K562 (cell line): ENCODE data around the gene CRNN. TPM values are rescaled to one million over a fixed set of nuclear protein-coding genes. Genes with fewer than 3 reads are reported as not detected.

Source experiments
- ATAC-seq: fragments of 200-7000 bp; cut with Tn5 transposase; 3 replicates; pipeline ENCODE4 v1.9.1; 2020; ENCODE audit warnings: moderate library complexity
- BruUV-seq: library from RNA; stranded (reverse); fragments of 400-500 nt; replicated peaks from 2 replicates; lab custom pipeline; 2021; lab: Mats Ljungman, UMichigan
- CTCF ChIA-PET: fragments of 300-600 bp; formaldehyde crosslinking; extraction: SDS; loops from one replicate; lab custom pipeline; 2021; ENCODE audit warnings: low intra/inter-chr PET ratio; lab: Yijun Ruan, JAX
- POLR2A ChIA-PET: fragments of 300-600, 350-650 bp; sonication (Branson Sonifier 250); formaldehyde crosslinking; extraction: SDS; loops from one replicate; lab custom pipeline; 2021; ENCODE audit warnings: antibody characterized with exemption, inconsistent platforms; lab: Yijun Ruan, JAX
- DNase-seq, 4 experiments: peaks; one replicate each; pipeline versions ENCODE4 v3.0.0 to v3.0.0-alpha.2; 2011 to 2018; ENCODE audit warnings: low spot score in 3 of 4, mixed read lengths in 3 of 4; ENCODE audit errors: extremely low read depth in 1 of 4
- FAIRE-seq: peaks from 2 replicates; lab custom pipeline; 2011; peaks lifted over from hg19 to GRCh38; lab: Jason Lieb, UNC
- H2AFZ ChIP-seq: 2 replicates; pipeline ENCODE4 v1.6.0; 2011; ENCODE audit warnings: low read depth, low read length, control low read depth, inconsistent platforms
- H3K27ac ChIP-seq: fragments of 200-600 bp; 3 replicates; pipeline ENCODE4 v1.8.0; 2011; ENCODE audit warnings: low read depth, mild to moderate bottlenecking, control low read depth, inconsistent platforms, low read length, moderate library complexity, mixed read lengths; ENCODE audit errors: extremely low read depth
- H3K27me3 ChIP-seq, 2 experiments: fragments of 300-600 bp in 1 of 2; 2 replicates in 1 of 2; 3 replicates in 1 of 2; pipeline versions ENCODE4 v1.6.0 to v1.8.0; 2011; ENCODE audit warnings: inconsistent platforms in 2 of 2, low read length in 2 of 2, mild to moderate bottlenecking in 1 of 2, mixed read lengths in 1 of 2, moderate library complexity in 1 of 2; ENCODE audit not compliant: control insufficient read depth in 2 of 2, insufficient read depth in 2 of 2
- H3K36me3 ChIP-seq: fragments of 300-600 bp; 3 replicates; pipeline ENCODE4 v1.8.0; 2011; ENCODE audit warnings: mild to moderate bottlenecking, low read length, inconsistent platforms; ENCODE audit not compliant: control insufficient read depth, insufficient read depth
- H3K4me1 ChIP-seq, 2 experiments: fragments of 200-600 bp in 1 of 2; replicated peaks in 1 of 2; 2 replicates in 1 of 2; 3 replicates in 1 of 2; pipeline versions ENCODE4 v1.5.1 to v1.8.0; 2011; ENCODE audit warnings: inconsistent platforms in 2 of 2, low read length in 2 of 2, mild to moderate bottlenecking in 1 of 2, mixed read lengths in 1 of 2, moderate library complexity in 1 of 2; ENCODE audit not compliant: control insufficient read depth in 2 of 2, insufficient read depth in 2 of 2
- H3K4me2 ChIP-seq: 2 replicates; pipeline ENCODE4 v1.6.1; 2011; ENCODE audit warnings: low read length, control low read depth, inconsistent platforms, mixed read lengths; ENCODE audit not compliant: insufficient read depth
- H3K4me3 ChIP-seq: fragments of 200-600 bp; sonication (generic), shearing (Covaris generic); 2 replicates; pipeline ENCODE4 v1.5.1; 2016; ENCODE audit warnings: control low read depth, inconsistent platforms
- H3K79me2 ChIP-seq: fragments of 200-600 bp; 3 replicates; pipeline ENCODE4 v1.8.0; 2011; ENCODE audit warnings: low read length, inconsistent platforms; ENCODE audit not compliant: control insufficient read depth, insufficient read depth
- H3K9ac ChIP-seq, 2 experiments: 2 replicates each; pipeline versions ENCODE4 v1.6.0 to v1.6.1; 2011; ENCODE audit warnings: low read depth in 2 of 2, low read length in 2 of 2, control low read depth in 1 of 2, inconsistent platforms in 1 of 2, mild to moderate bottlenecking in 1 of 2, mixed read lengths in 1 of 2; ENCODE audit not compliant: insufficient read depth in 1 of 2
- H3K9me1 ChIP-seq: one replicate; pipeline ENCODE4 v1.6.0; 2011; ENCODE audit warnings: inconsistent platforms, mild to moderate bottlenecking, low read length, moderate library complexity; ENCODE audit not compliant: control insufficient read depth, insufficient read depth
- H3K9me3 ChIP-seq: replicated peaks from 2 replicates; pipeline ENCODE4 v1.5.1; 2011; ENCODE audit warnings: low read depth, low read length, inconsistent platforms; ENCODE audit not compliant: control insufficient read depth, insufficient read depth
- H4K20me1 ChIP-seq: replicated peaks from 2 replicates; pipeline ENCODE4 v1.6.1; 2011; ENCODE audit warnings: low read length, inconsistent platforms, mixed read lengths; ENCODE audit not compliant: control insufficient read depth, insufficient read depth
- NFE2L1 ChIP-seq: fragments of 450-650 bp; IDR thresholded peaks from 2 replicates; pipeline ENCODE4 v1.6.1; 2016; ENCODE audit warnings: missing genetic modification characterization, low read depth, mild to moderate bottlenecking, missing compliant biosample characterization, moderate library complexity, borderline replicate concordance
- REST ChIP-seq, 2 experiments: fragments of 450-650 bp; formaldehyde crosslinking in 1 of 2; IDR thresholded peaks; 2 replicates each; pipeline versions ENCODE4 v1.4.0 to v1.6.1; 2014 to 2020; ENCODE audit warnings: mild to moderate bottlenecking in 2 of 2, borderline replicate concordance in 1 of 2, low read depth in 1 of 2
- SP2 ChIP-seq: IDR thresholded peaks from 2 replicates; pipeline ENCODE4 v1.6.1; 2011; ENCODE audit warnings: mild to moderate bottlenecking, low read depth, low read length, moderate library complexity; ENCODE audit not compliant: poor library complexity, severe bottlenecking; ENCODE audit errors: extremely low read depth
- TEAD4 ChIP-seq, 2 experiments: sonication (generic) in 1 of 2; formaldehyde crosslinking in 1 of 2; IDR thresholded peaks; 2 replicates each; pipeline versions ENCODE4 v1.6.1 to v1.8.0; 2012 to 2022; ENCODE audit warnings: borderline replicate concordance in 1 of 2, inconsistent platforms in 1 of 2, low read length in 1 of 2, mild to moderate bottlenecking in 1 of 2, missing genetic modification reagents in 1 of 2
- THAP12 ChIP-seq: fragments of 250-450 bp; sonication (Bioruptor Pico); IDR thresholded peaks from 2 replicates; pipeline ENCODE4 v1.9.0; 2021; ENCODE audit warnings: mild to moderate bottlenecking, inconsistent platforms
- ZFX ChIP-seq: sonication (generic); formaldehyde crosslinking; IDR thresholded peaks from 2 replicates; pipeline ENCODE4 v1.8.0; 2022; ENCODE audit warnings: mild to moderate bottlenecking, missing genetic modification reagents, moderate library complexity
- ZNF212 ChIP-seq: fragments of 450-650 bp; formaldehyde crosslinking; IDR thresholded peaks from 2 replicates; pipeline ENCODE4 v1.4.0; 2020; ENCODE audit warnings: mild to moderate bottlenecking
- WGBS: fragments of 100-300 bp; shearing (Covaris generic); methylation state at CpG from one replicate; pipeline ENCODE4 v1.1.6; 2016; ENCODE audit warnings: low coverage, mixed read lengths; ENCODE audit not compliant: insufficient coverage; ENCODE audit errors: missing lambda C conversion rate; 5-methylcytosine and 5-hydroxymethylcytosine counted together
- in situ Hi-C: fragments of 300-500 bp; cut with MboI; formaldehyde crosslinking; loops from 4 replicates; pipeline ENCODE4 v1.15.0; 2018; ENCODE audit warnings: inconsistent platforms, mixed read lengths
- intact Hi-C: fragments of 100-400 bp; cut with micrococcal nuclease; formaldehyde crosslinking; loops from 2 replicates; pipeline ENCODE4 v1.14.2; 2022
- polyA plus RNA-seq, 8 experiments: library from polyadenylated mRNA; depleted of rRNA in 4 of 8; stranded (reverse) in 5 of 8; unstranded in 3 of 8; fragments of >200 nt; fragmentation: Nextera tagmentation in 2 of 8; fragmentation: Illumina TruSeq in 1 of 8; extraction: Ambion mirVana in 2 of 8; extraction: Trizol in 1 of 8; gene quantifications; 2 replicates each; pipeline versions ENCODE4 v1.2.1 to v1.2.3, GENCODE V29; 2011 to 2014; ENCODE audit warnings: inconsistent platforms in 1 of 8, missing spikeins in 1 of 8
- total RNA-seq, 7 experiments: library from RNA; depleted of rRNA in 6 of 7; stranded (reverse); fragments of >200 nt in 6 of 7; fragmentation: Illumina TruSeq in 2 of 7; extraction: Trizol in 2 of 7; gene quantifications; 2 replicates each; pipeline versions ENCODE4 v1.2.1 to v1.2.3, GENCODE V29; 2011 to 2021; ENCODE audit warnings: low replicate concordance in 1 of 7
- TF ChIP-seq, protein P1 (sequence below), 2 experiments: fragments of 450-650 bp in 1 of 2; sonication (generic) in 1 of 2; formaldehyde crosslinking in 1 of 2; IDR thresholded peaks in 1 of 2; conservative IDR thresholded peaks in 1 of 2; 2 replicates each; pipeline versions ENCODE4 v1.6.1 to v1.8.1; 2016 to 2023; ENCODE audit warnings: mild to moderate bottlenecking in 2 of 2, moderate library complexity in 2 of 2, inconsistent platforms in 1 of 2, missing genetic modification reagents in 1 of 2

CRNN gene
- total and polyA plus RNA-seq, 9 of the 15 experiments (the other 6 are each of a cell fraction or from before 2014, with no cell fraction given), result not detected

- in situ Hi-C loops, result no loop called here
- H3K9me1 ChIP-seq, result no peaks in the 10 kb centered on the region
- ATAC-seq (no peak), FAIRE-seq (no peak), DNase-seq (no peak)
- no peaks in the 10 kb centered on the region for H3K79me2 ChIP-seq
- H3K36me3 ChIP-seq, result no peaks in the 10 kb centered on the region
- 42% methylated on average over 26 of the region's 26 CpGs for WGBS
- H3K4me1 ChIP-seq, result peaks cover 0 to 5% of the 10 kb centered on the region in 2 experiments; a peak in 1 of 5 replicates
- H3K27me3 ChIP-seq, result no peaks in the 10 kb centered on the region
- intact Hi-C loops, result no loop called here
- no peak overlapping the region for H3K9ac ChIP-seq
- H3K4me2 ChIP-seq, result no peak overlapping the region
- H3K9me3 ChIP-seq, result no peaks in the 10 kb centered on the region
- ChIA-PET POLR2A (no interaction called here), CTCF (interaction anchor here (1.3 kb wide), 1 partner anchor 272 kb away, joined by 4 read pairs; no protein-coding TSS in a partner anchor)
- H3K4me3 ChIP-seq, result no peak overlapping the region
- H3K27ac ChIP-seq, result no peak overlapping the region
- H2AFZ ChIP-seq, result no peak overlapping the region
- no TSS peak for BruUV-seq
- H4K20me1 ChIP-seq, result no peaks in the 10 kb centered on the region
- TF ChIP-seq, protein P1, sequence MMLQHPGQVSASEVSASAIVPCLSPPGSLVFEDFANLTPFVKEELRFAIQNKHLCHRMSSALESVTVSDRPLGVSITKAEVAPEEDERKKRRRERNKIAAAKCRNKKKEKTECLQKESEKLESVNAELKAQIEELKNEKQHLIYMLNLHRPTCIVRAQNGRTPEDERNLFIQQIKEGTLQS (IDR thresholded peaks at IDR 0.05), result no peak
- TF ChIP-seq, protein P1 (CRISPR knock-in tag; conservative IDR thresholded peaks at IDR 0.05), result no peak
- no peak for TF ChIP-seq TEAD4 (IDR thresholded peaks at IDR 0.05; ENCODE audit: low read length)
- TF ChIP-seq TEAD4 (CRISPR knock-in tag; IDR thresholded peaks at IDR 0.05; ENCODE audit: borderline replicate concordance), result no peak
- TF ChIP-seq ZNF212, result no peak
- no peak for TF ChIP-seq SP2
- no peak for TF ChIP-seq NFE2L1 (tag)
- no peak for TF ChIP-seq THAP12 (CRISPR knock-in tag)
- TF ChIP-seq REST (IDR thresholded peaks at IDR 0.05; ENCODE audit: borderline replicate concordance), result no peak
- TF ChIP-seq REST (CRISPR knock-in tag; IDR thresholded peaks at IDR 0.05; ENCODE audit: low read depth), result no peak
- no peak for TF ChIP-seq ZFX
Observed at GRCh38 chr1:152462636-152463035, 48.6 kb upstream of the CRNN start.
